ENCODE results near the gene MRPL4.

MRPL4 gene

GRCh38 chr19:10251792-10252694, at the start of gene MRPL4:
TSS of gene MRPL4 (plus strand) at chr19:10252214. CDS start at chr19:10252254, 40 bp downstream.
- DNase-seq, result peak; percentile 96

DNA sequence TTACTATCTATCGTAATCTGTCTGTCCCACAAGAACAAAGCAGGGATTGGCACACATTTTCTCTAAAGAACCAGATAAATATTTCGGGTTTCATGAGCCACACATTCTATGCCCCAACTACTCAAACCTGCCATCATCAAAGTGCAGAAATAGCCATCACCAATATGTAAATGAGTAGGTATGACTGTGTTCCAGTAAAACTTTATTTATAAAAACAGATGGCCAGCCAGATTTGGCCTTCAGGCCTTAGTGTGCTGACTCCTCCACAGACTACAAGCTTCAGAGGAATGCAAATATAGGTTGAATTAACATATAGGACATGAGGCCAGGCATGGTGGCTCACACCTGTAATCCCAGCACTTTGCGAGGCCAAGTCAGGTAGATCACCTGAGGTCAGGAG, 48.3 kb upstream of the MRPL4 start:
- no peak for DNase-seq

DNA sequence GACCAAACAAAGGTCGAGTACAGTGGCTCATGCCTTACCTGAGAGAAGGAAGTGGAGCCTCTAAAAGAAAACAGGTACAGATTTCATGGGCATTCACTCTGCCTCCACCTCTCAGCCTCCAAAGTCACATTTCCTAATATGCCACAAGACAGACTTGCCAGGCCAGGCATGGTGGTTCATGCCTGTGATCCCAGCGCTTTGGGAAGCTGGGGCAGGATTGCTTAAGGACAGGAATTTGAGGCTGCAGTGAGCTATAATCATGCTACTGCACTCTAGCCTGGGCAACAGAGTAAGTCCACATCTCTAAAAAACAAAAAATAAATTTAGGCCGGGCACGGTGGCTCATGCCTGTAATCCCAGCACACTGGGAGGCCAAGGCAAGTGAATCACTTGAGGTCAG, 46.4 kb upstream of the MRPL4 start:
- no peak for DNase-seq

DNA sequence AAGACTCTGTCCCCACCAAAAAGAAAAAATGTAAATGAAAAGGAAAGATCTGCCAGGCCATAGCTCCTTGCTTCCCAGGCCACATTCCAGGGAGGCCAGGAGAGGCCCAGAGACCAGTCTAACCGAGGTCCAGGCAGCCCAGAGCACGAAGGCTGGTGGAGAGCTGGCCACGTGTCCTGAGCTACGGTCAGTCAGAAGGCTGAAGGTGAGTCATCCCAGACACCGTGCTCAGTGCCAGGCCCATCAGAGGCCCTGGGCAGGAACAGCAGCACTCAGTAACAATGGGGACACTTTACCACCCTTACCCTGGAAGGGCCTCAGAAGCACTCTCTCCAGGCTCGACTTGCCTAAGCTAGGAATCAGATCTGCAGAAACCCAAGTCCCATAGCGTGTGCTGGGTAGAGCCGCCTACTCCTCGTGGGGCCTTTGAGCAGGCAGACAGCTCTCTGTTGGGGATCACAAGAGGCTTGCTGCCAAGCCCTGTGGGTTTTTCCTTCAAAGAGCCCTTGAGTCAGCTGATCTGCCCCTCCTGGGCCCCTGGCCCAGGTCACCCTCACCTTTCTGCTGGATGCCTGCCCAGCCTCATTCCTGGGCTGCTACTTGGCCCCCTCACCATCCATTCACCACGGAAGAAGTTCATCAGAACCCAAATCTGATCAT, 45.7 kb upstream of the MRPL4 start:
- no peak for DNase-seq

- DNase-seq, result no peak
Measured at GRCh38 chr19:10207026-10207425, 45.0 kb upstream of the MRPL4 start.

- no peak for DNase-seq
Measured at GRCh38 chr19:10209315-10209714, 42.7 kb upstream of the MRPL4 start.

DNA sequence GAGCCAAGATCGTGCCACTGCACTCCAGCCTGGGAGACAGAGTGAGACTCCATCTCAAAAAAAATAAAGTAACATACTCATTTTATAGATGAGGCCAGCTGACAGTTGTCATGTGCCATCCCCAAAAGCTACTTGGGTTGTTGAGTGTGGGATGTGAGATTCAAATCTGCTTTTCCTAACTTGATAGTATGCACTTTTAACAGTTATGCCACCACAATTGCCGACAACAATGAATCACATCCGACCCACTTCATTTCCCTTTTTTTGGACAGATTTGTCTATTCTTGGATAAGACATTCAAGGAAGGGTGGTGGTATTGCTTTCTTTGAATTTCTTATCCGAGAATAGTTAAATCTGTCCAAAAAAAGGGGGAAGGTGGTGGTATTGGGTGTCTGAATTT, 41.0 kb upstream of the MRPL4 start:
- DNase-seq, result no peak

DNA sequence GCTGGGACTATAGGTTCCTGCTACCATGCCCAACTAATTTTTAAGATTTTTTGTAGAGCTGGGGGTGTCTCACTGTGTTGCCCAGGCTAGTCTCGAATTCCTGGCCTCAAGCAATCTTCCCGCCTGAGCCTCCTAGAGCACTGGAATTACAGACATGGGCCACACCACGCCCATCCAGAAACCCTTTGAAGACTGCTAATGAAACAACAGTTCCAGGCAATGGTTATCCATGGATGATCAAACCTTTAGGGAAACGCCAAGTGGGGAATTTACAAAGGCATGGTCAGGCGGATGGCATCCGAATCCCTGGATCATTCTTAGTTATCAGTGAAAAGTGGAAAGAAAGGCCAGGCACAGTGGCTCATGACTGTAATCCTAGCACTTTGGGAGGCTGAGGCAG, 40.3 kb upstream of the MRPL4 start:
- DNase-seq, result no peak

DNA sequence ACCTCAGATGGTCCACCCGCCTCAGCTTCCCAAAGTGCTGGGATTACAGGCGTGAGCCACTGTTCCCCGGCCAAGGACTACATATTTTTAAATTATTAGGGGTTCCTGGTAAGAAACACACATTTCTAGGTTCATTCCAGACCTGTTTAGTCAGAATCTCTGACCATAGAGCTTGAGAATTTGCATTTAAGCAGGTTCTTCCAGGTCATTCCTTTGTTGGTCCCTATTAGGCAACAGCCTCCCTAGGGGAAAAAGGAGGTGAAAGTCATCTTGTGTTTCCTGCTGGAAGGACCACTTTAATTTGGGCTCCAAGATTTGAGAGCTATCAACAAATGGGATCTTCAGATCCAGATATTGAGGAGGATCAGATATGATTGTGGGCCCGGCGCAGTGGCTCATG, 37.2 kb upstream of the MRPL4 start:
- DNase-seq, result no peak

GRCh38 chr19:10217085-10217484, 34.9 kb upstream of the MRPL4 start:
- no peak for DNase-seq

GRCh38 chr19:10219678-10220077, 32.3 kb upstream of the MRPL4 start:
- no peak for DNase-seq

- DNase-seq, result no peak
Measured at GRCh38 chr19:10220695-10221094, 31.3 kb upstream of the MRPL4 start.

GRCh38 chr19:10222201-10222890, 29.7 kb upstream of the MRPL4 start:
- DNase-seq, result no peak

DNA sequence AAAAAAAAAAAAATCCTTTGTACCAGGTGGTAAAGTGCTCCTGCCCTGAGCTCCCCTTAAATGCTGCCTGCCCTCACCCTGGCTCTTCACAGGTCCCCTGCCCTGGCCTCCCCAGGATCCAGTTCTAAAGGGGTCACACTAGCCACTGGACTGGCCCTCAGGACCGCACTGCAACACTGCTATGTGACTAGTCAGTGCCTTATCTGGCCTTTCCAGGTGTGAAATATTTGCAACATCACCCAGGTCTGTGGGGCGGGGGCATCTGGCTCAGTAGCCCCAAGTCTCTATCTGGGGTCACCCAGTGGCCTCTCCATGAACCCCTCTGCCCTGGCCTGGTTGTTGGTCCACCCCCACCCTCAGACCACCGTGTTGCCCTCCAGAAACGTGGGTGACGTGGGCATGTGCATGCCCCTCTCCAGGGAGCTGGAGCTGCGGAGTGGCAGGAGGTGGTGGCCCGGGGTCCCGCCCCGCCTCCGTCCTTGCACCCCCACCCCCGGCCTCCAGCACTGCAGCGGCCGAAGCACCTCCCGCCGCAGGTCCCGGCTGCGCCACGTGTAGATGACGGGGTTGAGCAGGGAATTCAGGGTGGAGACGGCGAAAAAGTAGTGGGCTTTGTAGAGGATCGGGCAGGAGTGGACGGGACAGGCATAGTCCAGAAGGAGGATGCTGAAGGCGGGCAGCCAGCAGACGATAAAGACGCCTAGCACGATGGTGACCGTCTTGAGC, 28.4 kb upstream of the MRPL4 start:
- DNase-seq, result no peak

DNA sequence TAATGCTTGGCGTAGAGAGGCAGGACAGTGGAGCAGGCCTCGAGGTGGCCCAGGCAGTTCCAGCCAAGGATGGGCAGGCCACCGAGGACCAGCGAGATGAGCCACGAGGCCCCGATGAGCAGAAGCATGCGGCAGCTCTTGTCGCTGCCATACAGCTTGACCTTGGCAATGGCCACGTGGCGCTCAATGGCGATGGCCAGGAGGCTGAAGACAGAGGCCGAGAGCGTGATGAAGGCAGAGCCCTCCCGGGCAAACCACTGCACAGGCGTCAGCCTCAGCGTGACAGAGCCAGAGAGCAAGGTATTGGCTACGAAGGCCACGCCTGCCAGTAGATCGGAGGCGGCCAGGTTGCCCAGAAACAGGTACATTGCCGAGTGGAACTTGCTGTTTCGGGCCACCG, 27.7 kb upstream of the MRPL4 start:
- DNase-seq, result no peak

DNA sequence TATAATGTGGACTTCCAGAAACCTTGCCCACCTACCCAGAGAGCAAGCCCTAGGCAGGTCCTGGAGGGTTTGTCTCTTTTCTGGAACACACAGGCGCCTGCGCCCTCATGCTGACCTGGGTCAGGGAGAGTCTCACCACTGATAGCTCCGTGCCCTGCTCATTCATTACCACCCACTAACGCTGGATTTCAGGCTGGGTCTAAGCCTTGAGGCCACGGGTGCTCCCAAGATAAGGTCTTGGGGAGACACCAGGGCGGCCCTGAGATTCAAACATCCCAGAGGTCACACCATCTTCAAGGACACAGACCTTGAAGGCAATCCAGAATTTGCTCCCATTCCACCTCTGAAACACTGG, 26.0 kb upstream of the MRPL4 start:
- no peak for DNase-seq

- no peak for DNase-seq
Measured at GRCh38 chr19:10226376-10227025, 25.5 kb upstream of the MRPL4 start.

DNA sequence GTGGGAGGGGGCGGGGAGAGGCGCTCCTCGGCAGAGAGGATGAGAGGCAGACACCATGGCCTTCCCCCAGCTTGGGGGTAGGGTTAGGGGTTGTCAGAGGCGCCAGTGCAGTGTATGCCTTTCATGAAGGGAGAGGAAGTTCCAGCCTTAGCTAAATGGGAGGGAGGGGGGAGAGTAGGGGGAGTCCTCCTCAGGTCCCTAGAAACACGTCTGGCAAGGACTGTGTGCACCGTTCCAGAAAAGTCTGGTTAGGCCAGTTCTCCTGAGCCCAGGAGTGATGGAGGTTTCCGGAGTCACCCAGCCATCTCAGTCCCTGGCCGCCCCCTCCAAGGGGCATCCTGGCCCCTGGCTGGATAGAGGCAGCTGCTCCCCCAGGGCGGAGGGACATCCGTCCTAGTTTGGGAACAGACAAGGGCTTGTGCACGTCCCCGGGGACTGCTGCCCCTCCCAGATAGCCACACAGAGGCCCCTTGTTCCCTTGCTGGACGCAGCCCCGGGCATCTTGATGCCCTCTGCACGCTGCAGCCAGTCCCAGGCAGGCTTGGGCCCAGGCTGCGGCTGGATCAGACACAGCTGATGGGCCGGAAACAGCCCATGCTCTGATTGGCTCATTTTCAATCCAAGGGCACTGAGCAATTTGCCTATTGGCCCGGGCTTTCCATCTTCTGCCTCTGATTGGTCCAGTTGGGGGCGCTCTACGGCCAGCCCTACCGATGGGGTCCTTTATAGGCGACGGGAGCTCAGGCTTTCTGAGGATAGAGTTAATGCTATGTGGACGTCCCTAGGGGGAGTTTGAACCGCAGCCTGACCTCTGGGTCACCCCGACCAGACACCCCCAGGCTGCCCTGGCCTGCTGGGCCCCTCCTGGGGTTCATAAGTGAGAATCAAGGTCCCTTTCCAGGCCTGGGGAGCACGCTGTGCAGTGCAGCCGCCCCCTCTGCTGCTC, 24.7 kb upstream of the MRPL4 start:
- no peak for DNase-seq

DNA sequence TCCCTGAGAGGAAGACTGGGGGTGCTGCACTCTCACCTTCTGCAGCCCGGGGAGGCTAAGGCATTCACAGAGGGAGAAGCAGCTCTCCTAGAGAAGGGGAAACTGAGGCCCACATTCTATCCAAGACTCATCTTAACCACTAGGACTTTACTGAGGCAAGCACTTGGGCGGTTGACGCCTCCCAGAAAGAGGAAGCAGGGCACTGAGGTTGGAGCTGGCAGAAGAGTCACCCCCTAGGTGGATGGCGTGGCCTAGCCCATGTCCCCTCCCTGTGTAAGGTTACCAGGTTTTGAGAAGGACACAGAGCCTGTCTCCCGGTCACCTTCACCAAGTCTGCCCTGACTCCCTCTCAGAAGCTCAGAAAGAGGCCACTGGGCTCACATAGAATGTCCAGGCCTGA, 23.6 kb upstream of the MRPL4 start:
- no peak for DNase-seq

GRCh38 chr19:10228920-10229319, 23.1 kb upstream of the MRPL4 start:
- DNase-seq, result peak; percentile 31

DNA sequence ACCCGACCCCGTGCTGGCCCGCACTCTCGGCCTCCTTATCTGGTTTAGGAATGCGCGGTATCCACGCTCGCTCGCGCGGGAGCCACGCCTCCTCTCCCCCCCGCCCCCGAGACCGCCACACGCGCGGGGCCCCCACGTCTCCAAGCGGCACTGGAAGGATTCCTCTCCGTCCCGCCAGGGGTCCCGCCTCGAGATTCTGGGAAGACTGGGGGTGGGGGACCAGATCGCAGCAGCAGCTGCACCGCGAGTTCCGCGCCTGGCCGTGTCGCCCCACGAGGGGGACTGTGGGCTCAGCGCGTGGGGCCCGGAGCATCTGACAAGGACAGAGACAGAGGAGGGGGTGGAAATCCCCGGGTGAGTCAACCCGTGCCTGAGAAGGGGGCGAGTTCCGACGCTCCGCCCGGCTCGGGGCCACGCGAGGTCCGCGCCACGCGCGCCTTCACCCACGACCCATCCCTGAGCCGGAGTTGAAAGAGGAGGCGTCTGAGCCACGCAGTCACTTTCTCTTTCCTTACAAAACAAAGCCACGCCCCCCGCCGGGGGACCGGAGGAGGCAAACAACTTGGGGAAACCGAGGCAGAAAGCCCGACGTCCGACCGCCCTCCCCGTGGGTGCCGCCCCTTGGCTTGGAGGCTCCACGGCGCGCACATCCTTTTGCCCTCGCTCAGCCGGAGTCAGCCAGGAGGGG, 21.7 kb upstream of the MRPL4 start:
- peak; percentile 34 for DNase-seq
